H9 (cell line): ENCODE measurements around the gene OR8D1. TPM values are rescaled to one million over a fixed set of nuclear protein-coding genes. Genes with fewer than 3 reads are reported as not detected.

Experiments used
- DNase-seq: peaks from one replicate; pipeline ENCODE4 v3.0.0-alpha.2; 2017
- H2AFZ ChIP-seq: one replicate; pipeline ENCODE4 v1.6.1; 2013; ENCODE audit warnings: mild to moderate bottlenecking, low read length, control low read depth, moderate library complexity
- H2AK5ac ChIP-seq: 2 replicates; pipeline ENCODE4 v1.6.1; 2013; ENCODE audit warnings: low read length, control low read depth, mixed read lengths; ENCODE audit not compliant: insufficient read length
- H2BK120ac ChIP-seq: one replicate; pipeline ENCODE4 v1.6.1; 2013; ENCODE audit warnings: low read depth, mild to moderate bottlenecking, low read length, control low read depth, inconsistent platforms; ENCODE audit not compliant: poor library complexity, severe bottlenecking
- H2BK12ac ChIP-seq: 2 replicates; pipeline ENCODE4 v1.6.1; 2013; ENCODE audit warnings: low read length, control low read depth, mixed read lengths, low read depth; ENCODE audit not compliant: insufficient read length
- H2BK15ac ChIP-seq: 2 replicates; pipeline ENCODE4 v1.6.1; 2013; ENCODE audit warnings: low read depth, low read length, control low read depth
- H2BK20ac ChIP-seq: one replicate; pipeline ENCODE4 v1.6.1; 2013; ENCODE audit warnings: low read depth, mild to moderate bottlenecking, low read length, control low read depth, inconsistent platforms; ENCODE audit not compliant: poor library complexity, severe bottlenecking
- H2BK5ac ChIP-seq: 2 replicates; pipeline ENCODE4 v1.6.1; 2013; ENCODE audit warnings: low read length, control low read depth, mixed read lengths; ENCODE audit not compliant: insufficient read length
- H3K14ac ChIP-seq: 2 replicates; pipeline ENCODE4 v1.6.1; 2013; ENCODE audit warnings: low read length, control low read depth; ENCODE audit not compliant: insufficient read depth
- H3K18ac ChIP-seq: 2 replicates; pipeline ENCODE4 v1.6.1; 2013; ENCODE audit warnings: low read depth, mild to moderate bottlenecking, mixed read lengths, low read length, control low read depth; ENCODE audit not compliant: insufficient read length
- H3K23ac ChIP-seq: 2 replicates; pipeline ENCODE4 v1.6.1; 2013; ENCODE audit warnings: low read length, control low read depth, mixed read lengths, low read depth; ENCODE audit not compliant: insufficient read length
- H3K23me2 ChIP-seq: 2 replicates; pipeline ENCODE4 v1.6.1; 2013; ENCODE audit warnings: low read depth, mild to moderate bottlenecking, mixed read lengths, low read length, control low read depth; ENCODE audit not compliant: insufficient read length, poor library complexity, severe bottlenecking
- H3K27ac ChIP-seq: 2 replicates; pipeline ENCODE4 v1.5.1; 2013; ENCODE audit warnings: low read length, control low read depth, mixed read lengths, low read depth; ENCODE audit not compliant: insufficient read length
- H3K27me3 ChIP-seq: 2 replicates; pipeline ENCODE4 v1.6.1; 2013; ENCODE audit warnings: low read length, control low read depth, inconsistent platforms; ENCODE audit not compliant: insufficient read depth
- H3K4ac ChIP-seq: 2 replicates; pipeline ENCODE4 v1.6.1; 2013; ENCODE audit warnings: low read depth, mild to moderate bottlenecking, control low read depth, inconsistent platforms, low read length, moderate library complexity
- H3K4me1 ChIP-seq: 2 replicates; pipeline ENCODE4 v1.6.1; 2013; ENCODE audit warnings: low read length, control low read depth, inconsistent platforms; ENCODE audit not compliant: insufficient read depth
- H3K4me2 ChIP-seq: 2 replicates; pipeline ENCODE4 v1.6.1; 2013; ENCODE audit warnings: low read length, control low read depth, mixed read lengths; ENCODE audit not compliant: insufficient read length, insufficient read depth
- H3K56ac ChIP-seq: 2 replicates; pipeline ENCODE4 v1.6.1; 2013; ENCODE audit warnings: low read depth, mild to moderate bottlenecking, mixed read lengths, low read length, control low read depth; ENCODE audit not compliant: insufficient read length
- H3K79me1 ChIP-seq: 2 replicates; pipeline ENCODE4 v1.6.1; 2013; ENCODE audit warnings: low read depth, mild to moderate bottlenecking, moderate library complexity, low read length, control low read depth, inconsistent platforms; ENCODE audit not compliant: insufficient read depth, poor library complexity, severe bottlenecking
- H3K79me2 ChIP-seq: 2 replicates; pipeline ENCODE4 v1.6.1; 2013; ENCODE audit warnings: low read length, control low read depth, inconsistent platforms; ENCODE audit not compliant: insufficient read depth
- H3K9ac ChIP-seq: 2 replicates; pipeline ENCODE4 v1.6.1; 2013; ENCODE audit warnings: low read length, control low read depth, mixed read lengths; ENCODE audit not compliant: insufficient read length; ENCODE audit errors: extremely low read depth
- H3K9me3 ChIP-seq: one replicate; pipeline ENCODE4 v1.6.1; 2013; ENCODE audit warnings: low read depth, low read length, inconsistent platforms; ENCODE audit not compliant: control insufficient read depth
- H3T11ph ChIP-seq: one replicate; pipeline ENCODE4 v1.6.1; 2013; ENCODE audit warnings: mild to moderate bottlenecking, low read length, control low read depth, inconsistent platforms
- H4K20me1 ChIP-seq: one replicate; pipeline ENCODE4 v1.6.1; 2013; ENCODE audit not compliant: control insufficient read depth, insufficient read length, insufficient read depth
- H4K5ac ChIP-seq: 2 replicates; pipeline ENCODE4 v1.6.1; 2013; ENCODE audit warnings: low read depth, mild to moderate bottlenecking, mixed read lengths, low read length, control low read depth; ENCODE audit not compliant: insufficient read length
- H4K8ac ChIP-seq: replicated peaks from 2 replicates; pipeline ENCODE4 v1.6.1; 2013; ENCODE audit warnings: low read length, control low read depth, mixed read lengths, low read depth; ENCODE audit not compliant: insufficient read length
- H4K91ac ChIP-seq: 2 replicates; pipeline ENCODE4 v1.6.1; 2013; ENCODE audit warnings: low read depth, mild to moderate bottlenecking, moderate library complexity, mixed read lengths, low read length, control low read depth; ENCODE audit not compliant: insufficient read length
- H3K27ac Mint-ChIP-seq, 3 experiments: 2 replicates in 2 of 3; 3 replicates in 1 of 3; pipeline ENCODE4 v1.8.0; 2020 to 2021; ENCODE audit warnings: mixed read lengths in 3 of 3, mild to moderate bottlenecking in 1 of 3, moderate library complexity in 1 of 3
- H3K27me3 Mint-ChIP-seq: 2 replicates; pipeline ENCODE4 v1.8.0; 2021; ENCODE audit warnings: low read depth, mild to moderate bottlenecking, moderate library complexity, mixed read lengths
- H3K36me3 Mint-ChIP-seq, 3 experiments: 2 replicates in 2 of 3; 3 replicates in 1 of 3; pipeline ENCODE4 v1.8.0; 2020 to 2021; ENCODE audit warnings: low read depth in 3 of 3, mixed read lengths in 3 of 3; ENCODE audit not compliant: insufficient read depth in 1 of 3
- H3K4me1 Mint-ChIP-seq, 2 experiments: 2 replicates each; pipeline ENCODE4 v1.8.0; 2020; ENCODE audit warnings: mixed read lengths in 2 of 2
- H3K4me3 Mint-ChIP-seq, 2 experiments: 2 replicates in 1 of 2; 3 replicates in 1 of 2; pipeline ENCODE4 v1.8.0; 2020 to 2021; ENCODE audit warnings: mild to moderate bottlenecking in 2 of 2, mixed read lengths in 2 of 2, moderate library complexity in 1 of 2
- H3K9me3 Mint-ChIP-seq, 2 experiments: 2 replicates in 1 of 2; 3 replicates in 1 of 2; pipeline ENCODE4 v1.8.0; 2020; ENCODE audit warnings: mild to moderate bottlenecking in 2 of 2, mixed read lengths in 2 of 2, moderate library complexity in 1 of 2
- CTCF ChIP-seq: fragments of 200-600 bp; sonication (generic); conservative IDR thresholded peaks from 3 replicates; pipeline ENCODE4 v1.8.0; 2021; ENCODE audit warnings: antibody characterized with exemption, mild to moderate bottlenecking
- WGBS: extraction: QIAGEN DNeasy Blood & Tissue Kit; methylation state at CpG from one replicate; pipeline ENCODE4 v1.1.7; 2013; ENCODE audit warnings: missing lambda C conversion rate, low lambda C conversion rate, mixed read lengths; ENCODE audit not compliant: insufficient read length; ENCODE audit errors: extremely low coverage; 5-methylcytosine and 5-hydroxymethylcytosine counted together
- total RNA-seq: library from RNA; stranded (reverse); gene quantifications from 2 replicates; pipeline ENCODE4 v1.2.1, GENCODE V29; 2021

OR8D1 gene
- total RNA-seq, 1 experiment from 2014 or later, result not detected

DNA sequence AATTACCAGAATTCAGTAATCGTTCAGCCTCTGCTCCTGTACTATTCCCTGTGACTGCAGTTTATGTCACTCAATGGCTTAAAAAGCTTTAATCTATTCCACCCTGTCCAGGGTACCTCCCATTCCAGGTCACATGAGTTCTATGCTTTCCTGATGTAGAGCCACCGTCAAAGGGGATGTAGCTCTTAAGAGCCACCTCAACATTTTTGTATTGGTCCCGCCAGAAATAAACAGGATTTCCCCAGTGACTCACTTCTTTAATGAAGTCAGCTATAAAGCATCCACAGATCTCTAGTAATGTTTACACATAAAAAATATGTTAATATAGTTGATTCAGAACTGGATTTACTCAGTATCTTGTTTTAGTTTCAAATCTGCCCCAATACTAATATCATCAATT, 1.3 kb upstream of the OR8D1 start:
- Histone ChIP-seq H2AFZ (no peak overlapping the region), H4K20me1 (no peaks in the 10 kb centered on the region), H2BK15ac (no peak overlapping the region), H3K4ac (no peak overlapping the region), H3K4me2 (no peak overlapping the region), H3K14ac (no peak overlapping the region), H3K4me1 (no peaks in the 10 kb centered on the region), H2AK5ac (no peak overlapping the region), H3K27ac (no peak overlapping the region), H4K8ac (no peak overlapping the region), H3K23me2 (no peaks in the 10 kb centered on the region), H3K9ac (no peak overlapping the region), H3K18ac (no peak overlapping the region), H3K27me3 (no peaks in the 10 kb centered on the region), H3K79me2 (no peaks in the 10 kb centered on the region), H3K79me1 (no peaks in the 10 kb centered on the region), H2BK120ac (no peak overlapping the region), H3K23ac (no peak overlapping the region), H2BK12ac (no peak overlapping the region), H3K9me3 (no peaks in the 10 kb centered on the region), H2BK5ac (no peak overlapping the region), H2BK20ac (no peak overlapping the region), H3T11ph (no peak overlapping the region), H4K91ac (no peak overlapping the region), H3K56ac (no peak overlapping the region), H4K5ac (no peak overlapping the region)
- no peak overlapping the region for H3K4me3 Mint-ChIP-seq
- WGBS, result no CpG with 5 or more reads among the region's 3 CpGs
- no peaks in the 10 kb centered on the region for H3K36me3 Mint-ChIP-seq
- peaks cover 3% of the 10 kb centered on the region for H3K27me3 Mint-ChIP-seq
- H3K9me3 Mint-ChIP-seq, result no peaks in the 10 kb centered on the region
- H3K4me1 Mint-ChIP-seq, result no peaks in the 10 kb centered on the region
- TF ChIP-seq CTCF, result no peak
- no peak for DNase-seq
- H3K27ac Mint-ChIP-seq, result no peak overlapping the region; a peak in 1 of 7 replicates
